Measurements from ENCODE around the gene TEX35.

- TF ChIP-seq CTCF (IDR thresholded peaks at IDR 0.05; ENCODE audit: low read depth, low read length, missing input control): no peak
- no peak for TF ChIP-seq JUND (IDR thresholded peaks at IDR 0.05)
- TF ChIP-seq REST (IDR thresholded peaks at IDR 0.05): no peak
- no peak for TF ChIP-seq MAX (IDR thresholded peaks at IDR 0.05)
- TF ChIP-seq TAF1 (conservative IDR thresholded peaks at IDR 0.05): no peak
- TF ChIP-seq RAD21 (IDR thresholded peaks at IDR 0.05): no peak
Measured at GRCh38 chr1:178488393-178488792, 24.5 kb upstream of the TEX35 start.
